A673 (cell line): ENCODE data around the gene ARRB1. TPM values are rescaled to one million over a fixed set of nuclear protein-coding genes. Genes with fewer than 3 reads are reported as not detected.

Experiments
- BruUV-seq: library from RNA; stranded (reverse); fragments of 400-500 nt; replicated peaks from 2 replicates; lab custom pipeline; 2021; lab: Mats Ljungman, UMichigan
- CTCF ChIA-PET: fragments of 300-600 bp; sonication (Branson Sonifier 250); formaldehyde crosslinking; loops from one replicate; lab custom pipeline; 2022; ENCODE audit warnings: antibody characterized with exemption; lab: Charles Lee
- POLR2A ChIA-PET: fragments of 300-600 bp; sonication (Branson Sonifier 250); formaldehyde crosslinking; loops from one replicate; lab custom pipeline; 2022; ENCODE audit warnings: antibody characterized with exemption; ENCODE audit not compliant: low non-redundant PET; lab: Charles Lee
- DNase-seq: peaks from one replicate; pipeline ENCODE4 v3.0.0-alpha.2; 2015; ENCODE audit warnings: low spot score
- H3K27ac ChIP-seq: fragments of 200-600 bp; sonication (generic); 2 replicates; pipeline ENCODE4 v1.5.1; 2016; ENCODE audit warnings: mixed run types, low read depth, mild to moderate bottlenecking, mixed read lengths, antibody characterized with exemption, low read length; ENCODE audit not compliant: poor library complexity, severe bottlenecking
- H3K27me3 ChIP-seq: fragments of 200-600 bp; sonication (generic); replicated peaks from 2 replicates; pipeline ENCODE4 v1.6.1; 2017; ENCODE audit warnings: mixed run types, low read depth, mild to moderate bottlenecking, mixed read lengths, antibody characterized with exemption, low read length; ENCODE audit not compliant: insufficient read depth, poor library complexity
- H3K36me3 ChIP-seq: fragments of 200-600 bp; sonication (generic); 2 replicates; pipeline ENCODE4 v1.6.1; 2016; ENCODE audit warnings: mixed run types, mild to moderate bottlenecking, mixed read lengths, antibody characterized with exemption, low read length; ENCODE audit not compliant: insufficient read depth, poor library complexity, severe bottlenecking
- H3K4me1 ChIP-seq: fragments of 200-600 bp; sonication (generic); 2 replicates; pipeline ENCODE4 v1.6.1; 2017; ENCODE audit warnings: mixed run types, mild to moderate bottlenecking, mixed read lengths, antibody characterized with exemption, low read length; ENCODE audit not compliant: insufficient read depth, poor library complexity, severe bottlenecking
- H3K4me3 ChIP-seq: fragments of 200-600 bp; sonication (generic); 2 replicates; pipeline ENCODE4 v1.5.1; 2016; ENCODE audit warnings: low read depth, mixed run types, mild to moderate bottlenecking, mixed read lengths, low read length; ENCODE audit not compliant: poor library complexity, severe bottlenecking
- H3K9me3 ChIP-seq: fragments of 200-600 bp; sonication (generic); 2 replicates; pipeline ENCODE4 v1.6.1; 2016; ENCODE audit warnings: mixed run types, low read depth, mild to moderate bottlenecking, mixed read lengths, antibody characterized with exemption, low read length; ENCODE audit not compliant: poor library complexity, severe bottlenecking
- EZH2 ChIP-seq: fragments of 200-600 bp; sonication (generic); IDR thresholded peaks from 2 replicates; pipeline ENCODE4 v1.6.1; 2017; ENCODE audit warnings: borderline replicate concordance, low read depth, mild to moderate bottlenecking, mixed read lengths, antibody characterized with exemption, low read length; ENCODE audit not compliant: poor library complexity, severe bottlenecking
- intact Hi-C: fragments of 100-400 bp; cut with micrococcal nuclease; formaldehyde crosslinking; loops from one replicate; pipeline ENCODE4 v1.10.0; 2022; ENCODE audit not compliant: unreplicated experiment
- total RNA-seq: library from RNA; stranded (reverse); gene quantifications from 2 replicates; pipeline ENCODE4 v1.2.3, GENCODE V29; 2021
- TF ChIP-seq, protein P1 (sequence below): fragments of 300-800, 200-600 bp; sonication (generic); conservative IDR thresholded peaks from 2 replicates; pipeline ENCODE4 v1.5.1; 2017; ENCODE audit warnings: low read depth, mild to moderate bottlenecking, antibody characterized with exemption, low read length, moderate library complexity, mixed read lengths

ARRB1 gene
- total RNA-seq, 1 experiment from 2014 or later, result 37.8 TPM

DNA sequence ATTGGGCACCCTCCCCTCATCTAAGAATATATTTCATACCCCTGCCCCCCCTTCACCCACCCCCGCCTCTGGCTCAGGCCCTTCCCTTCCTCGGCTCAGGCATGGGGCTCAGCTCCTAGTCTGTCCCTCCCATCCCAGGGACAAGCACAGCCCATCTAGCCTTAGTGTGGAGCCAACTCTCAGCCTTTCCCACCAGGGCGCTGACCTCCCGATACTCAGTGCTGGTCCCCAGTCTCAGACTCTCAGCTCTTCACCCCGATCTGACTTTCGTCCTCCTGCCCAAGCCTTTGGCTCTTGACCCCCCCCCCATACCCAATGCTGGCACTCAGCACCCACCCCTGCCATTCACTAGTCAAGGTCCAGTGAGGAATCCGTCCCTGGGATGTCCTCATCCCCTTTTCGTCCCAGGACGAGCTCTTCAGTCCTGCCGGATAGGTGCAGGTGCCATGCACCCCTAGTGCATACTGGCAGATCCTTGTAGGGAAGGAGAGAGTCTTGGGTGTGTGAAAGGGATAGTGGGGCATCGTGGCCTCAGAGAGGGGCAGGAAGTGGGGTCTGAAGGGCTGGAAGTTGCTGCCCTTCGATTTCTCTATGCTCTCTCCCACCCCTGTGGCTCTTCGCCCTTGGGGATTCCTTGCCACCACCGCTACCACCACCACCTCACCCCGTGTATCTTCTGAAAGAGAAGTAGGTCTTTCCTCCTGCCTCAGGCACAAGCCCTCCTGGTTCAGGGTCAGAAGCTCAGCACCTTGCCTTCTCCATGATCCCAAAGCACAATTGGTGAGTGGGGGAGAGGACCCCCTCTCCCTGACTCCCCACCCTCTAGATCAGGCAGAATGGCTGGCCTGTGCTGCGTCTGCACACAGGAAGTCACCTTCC, 108.5 kb downstream of the ARRB1 start:
- POLR2A ChIA-PET, result no interaction called here
- CTCF ChIA-PET, result interaction anchor here (0.5 to 2.7 kb wide), 5 partner anchors 29 to 1072 kb away, joined by 4 to 19 read pairs (median 13); partner anchors contain the start of gene C2CD3
- BruUV-seq, result no TSS peak
- no peak for DNase-seq
- Histone ChIP-seq H3K4me1 (no peaks in the 10 kb centered on the region), H3K36me3 (no peaks in the 10 kb centered on the region), H3K4me3 (no peak overlapping the region), H3K27me3 (peaks cover 43% of the 10 kb centered on the region), H3K9me3 (no peaks in the 10 kb centered on the region), H3K27ac (no peak overlapping the region)
- intact Hi-C loops, result no loop called here
- TF ChIP-seq, protein P1, sequence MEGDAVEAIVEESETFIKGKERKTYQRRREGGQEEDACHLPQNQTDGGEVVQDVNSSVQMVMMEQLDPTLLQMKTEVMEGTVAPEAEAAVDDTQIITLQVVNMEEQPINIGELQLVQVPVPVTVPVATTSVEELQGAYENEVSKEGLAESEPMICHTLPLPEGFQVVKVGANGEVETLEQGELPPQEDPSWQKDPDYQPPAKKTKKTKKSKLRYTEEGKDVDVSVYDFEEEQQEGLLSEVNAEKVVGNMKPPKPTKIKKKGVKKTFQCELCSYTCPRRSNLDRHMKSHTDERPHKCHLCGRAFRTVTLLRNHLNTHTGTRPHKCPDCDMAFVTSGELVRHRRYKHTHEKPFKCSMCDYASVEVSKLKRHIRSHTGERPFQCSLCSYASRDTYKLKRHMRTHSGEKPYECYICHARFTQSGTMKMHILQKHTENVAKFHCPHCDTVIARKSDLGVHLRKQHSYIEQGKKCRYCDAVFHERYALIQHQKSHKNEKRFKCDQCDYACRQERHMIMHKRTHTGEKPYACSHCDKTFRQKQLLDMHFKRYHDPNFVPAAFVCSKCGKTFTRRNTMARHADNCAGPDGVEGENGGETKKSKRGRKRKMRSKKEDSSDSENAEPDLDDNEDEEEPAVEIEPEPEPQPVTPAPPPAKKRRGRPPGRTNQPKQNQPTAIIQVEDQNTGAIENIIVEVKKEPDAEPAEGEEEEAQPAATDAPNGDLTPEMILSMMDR, result no peak
- no peak for TF ChIP-seq EZH2

DNA sequence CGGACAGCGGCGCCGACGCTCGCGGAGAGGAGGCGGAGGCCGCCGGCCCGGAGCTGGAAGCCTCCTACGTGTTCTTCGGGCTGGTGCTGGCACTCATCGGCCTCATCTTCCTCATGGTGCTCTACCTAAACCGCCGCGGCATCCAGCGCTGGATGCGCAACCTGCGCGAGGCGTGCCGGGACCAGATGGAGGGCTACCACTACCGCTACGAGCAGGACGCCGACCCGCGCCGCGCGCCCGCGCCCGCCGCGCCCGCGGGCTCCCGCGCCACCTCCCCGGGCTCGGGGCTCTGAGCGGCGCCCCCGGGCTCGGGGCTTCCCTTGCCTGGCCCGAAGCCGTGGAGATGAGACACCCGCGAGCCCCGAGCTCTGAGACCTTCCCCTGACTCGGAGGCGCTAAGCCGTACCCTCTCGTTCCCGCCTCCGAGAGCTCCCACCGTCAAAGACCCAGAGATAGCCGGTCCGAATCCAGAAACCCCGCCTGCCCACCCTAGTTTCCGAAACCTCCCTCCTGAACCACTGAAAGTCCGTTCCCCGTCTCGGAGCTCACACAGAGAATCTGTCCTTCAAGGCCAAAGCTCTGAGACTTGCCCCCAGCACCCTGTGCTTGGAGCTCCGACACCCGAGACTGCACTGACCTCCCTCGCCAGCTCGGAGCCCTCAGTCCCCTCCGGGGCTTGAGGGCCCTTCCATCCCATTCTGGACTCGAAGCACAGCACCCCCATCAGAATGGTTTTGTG, 109.4 kb downstream of the ARRB1 start:
- no peaks in the 10 kb centered on the region for H3K36me3 ChIP-seq
- ChIA-PET POLR2A (no interaction called here), CTCF (interaction anchor here (0.5 to 2.7 kb wide), 7 partner anchors 28 to 1072 kb away, joined by 3 to 19 read pairs (median 13); partner anchors contain the start of gene C2CD3)
- no peak for TF ChIP-seq EZH2
- TF ChIP-seq, protein P1, result 0 out of 2 replicates have a peak, but pooled peaks have one; percentile 43
- peak overlapping the region; percentile 49 for H3K4me3 ChIP-seq
- DNase-seq, result no peak
- BruUV-seq, result no TSS peak
- peaks cover 43% of the 10 kb centered on the region for H3K27me3 ChIP-seq
- H3K9me3 ChIP-seq, result no peaks in the 10 kb centered on the region
- H3K27ac ChIP-seq, result no peak overlapping the region
- intact Hi-C loops, result loop anchor here (2.0 kb wide), 1 partner anchor 97 kb away; no protein-coding TSS in a partner anchor
- no peaks in the 10 kb centered on the region for H3K4me1 ChIP-seq

DNA sequence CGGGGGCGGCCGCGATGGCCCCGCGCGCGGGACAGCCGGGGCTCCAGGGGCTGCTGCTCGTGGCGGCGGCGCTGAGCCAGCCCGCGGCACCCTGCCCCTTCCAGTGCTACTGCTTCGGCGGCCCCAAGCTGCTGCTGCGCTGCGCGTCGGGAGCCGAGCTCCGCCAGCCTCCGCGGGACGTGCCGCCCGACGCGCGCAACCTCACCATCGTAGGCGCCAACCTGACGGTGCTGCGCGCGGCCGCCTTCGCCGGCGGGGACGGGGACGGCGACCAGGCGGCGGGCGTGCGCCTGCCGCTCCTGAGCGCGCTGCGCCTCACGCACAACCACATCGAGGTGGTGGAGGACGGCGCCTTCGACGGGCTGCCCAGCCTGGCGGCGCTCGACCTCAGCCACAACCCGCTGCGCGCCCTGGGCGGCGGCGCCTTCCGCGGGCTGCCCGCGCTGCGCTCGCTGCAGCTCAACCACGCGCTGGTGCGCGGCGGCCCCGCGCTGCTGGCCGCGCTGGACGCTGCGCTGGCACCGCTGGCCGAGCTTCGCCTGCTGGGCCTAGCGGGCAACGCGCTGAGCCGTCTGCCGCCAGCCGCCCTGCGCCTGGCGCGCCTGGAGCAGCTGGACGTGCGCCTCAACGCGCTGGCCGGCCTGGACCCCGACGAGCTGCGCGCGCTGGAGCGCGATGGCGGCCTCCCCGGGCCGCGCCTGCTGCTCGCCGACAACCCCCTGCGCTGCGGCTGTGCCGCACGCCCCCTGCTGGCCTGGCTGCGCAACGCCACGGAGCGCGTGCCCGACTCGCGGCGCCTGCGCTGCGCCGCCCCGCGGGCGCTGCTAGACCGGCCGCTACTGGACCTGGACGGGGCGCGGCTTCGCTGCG, 110.2 kb downstream of the ARRB1 start:
- peak; percentile 92 for DNase-seq
- Histone ChIP-seq H3K27ac (no peak overlapping the region), H3K27me3 (peaks cover 43% of the 10 kb centered on the region), H3K9me3 (no peaks in the 10 kb centered on the region), H3K4me1 (no peaks in the 10 kb centered on the region), H3K36me3 (no peaks in the 10 kb centered on the region), H3K4me3 (peak overlapping the region; percentile 49)
- TF ChIP-seq, protein P1, result peak; percentile 65
- peak; percentile 19 for TF ChIP-seq EZH2
- POLR2A ChIA-PET, result no interaction called here
- intact Hi-C loops, result loop anchor here (2.0 kb wide), 1 partner anchor 96 kb away; no protein-coding TSS in a partner anchor
- BruUV-seq, result no TSS peak
- CTCF ChIA-PET, result interaction anchor here (0.6 to 2.7 kb wide), 12 partner anchors 7 to 1934 kb away, joined by 3 to 19 read pairs (median 6); no protein-coding TSS in a partner anchor
